Fibroblast of peridontal ligament (primary cell): ENCODE data around the gene PKD2L1.

Experiments
- DNase-seq: peaks from one replicate; pipeline ENCODE4 v3.0.0-alpha.2; 2010; ENCODE audit errors: extremely low read depth

PKD2L1 gene

DNA sequence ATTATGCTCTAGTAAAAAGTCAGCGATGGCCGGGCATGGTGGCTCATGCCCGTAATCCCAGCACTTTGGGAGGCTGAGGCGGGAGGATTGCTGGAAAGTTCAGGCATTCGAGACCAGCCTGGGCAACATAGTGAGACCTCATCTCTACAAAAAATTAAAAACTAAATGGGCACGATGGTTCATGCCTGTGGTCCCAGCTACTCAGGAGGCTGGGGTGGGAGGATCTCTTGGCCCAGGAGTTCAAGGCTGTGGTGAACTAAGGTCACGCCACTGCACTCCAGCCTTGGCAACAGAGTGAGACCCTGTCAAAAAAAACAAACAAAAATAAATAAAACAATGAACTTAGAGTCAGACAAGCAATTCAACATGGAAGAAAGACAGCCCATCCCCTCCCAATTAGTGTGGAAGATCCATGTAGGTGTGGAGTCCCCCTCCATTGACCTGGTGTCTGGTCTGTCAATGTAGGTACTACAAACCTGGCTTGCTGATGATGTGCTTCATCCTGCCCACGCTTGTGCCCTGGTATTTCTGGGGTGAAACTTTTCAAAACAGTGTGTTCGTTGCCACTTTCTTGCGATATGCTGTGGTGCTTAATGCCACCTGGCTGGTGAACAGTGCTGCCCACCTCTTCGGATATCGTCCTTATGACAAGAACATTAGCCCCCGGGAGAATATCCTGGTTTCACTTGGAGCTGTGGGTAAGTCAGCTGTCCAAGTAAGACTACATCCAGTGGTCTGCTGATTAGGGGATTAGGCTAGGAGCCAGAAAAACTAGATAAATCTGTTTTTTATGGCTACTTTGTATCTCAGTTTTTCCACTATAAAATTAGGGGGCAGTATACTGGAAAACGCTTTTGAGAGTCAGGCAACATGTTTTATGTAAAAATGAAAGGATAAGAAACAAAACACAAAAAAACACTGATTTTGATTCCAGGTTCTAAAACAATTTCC, 26.3 kb upstream of the PKD2L1 start:
- no peak for DNase-seq

DNA sequence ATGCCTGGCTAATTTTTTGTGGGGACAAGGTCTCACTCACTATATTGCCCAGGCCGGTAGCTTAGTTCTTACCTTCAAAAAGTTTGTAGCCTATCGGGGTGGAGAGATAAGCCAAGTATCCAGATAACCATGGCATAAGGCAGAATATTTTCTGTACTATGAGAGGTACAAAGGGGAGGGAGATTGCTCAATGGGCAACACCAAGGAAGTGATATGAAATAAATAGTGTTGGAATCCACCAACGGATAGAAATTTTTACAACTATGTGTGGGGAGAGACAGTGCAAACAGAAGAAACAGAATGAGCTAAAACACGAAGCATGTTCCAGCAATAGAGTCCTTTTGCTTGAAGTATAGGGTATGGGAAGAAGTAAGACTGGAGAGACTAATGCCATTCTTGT, 25.1 kb upstream of the PKD2L1 start:
- no peak for DNase-seq

DNA sequence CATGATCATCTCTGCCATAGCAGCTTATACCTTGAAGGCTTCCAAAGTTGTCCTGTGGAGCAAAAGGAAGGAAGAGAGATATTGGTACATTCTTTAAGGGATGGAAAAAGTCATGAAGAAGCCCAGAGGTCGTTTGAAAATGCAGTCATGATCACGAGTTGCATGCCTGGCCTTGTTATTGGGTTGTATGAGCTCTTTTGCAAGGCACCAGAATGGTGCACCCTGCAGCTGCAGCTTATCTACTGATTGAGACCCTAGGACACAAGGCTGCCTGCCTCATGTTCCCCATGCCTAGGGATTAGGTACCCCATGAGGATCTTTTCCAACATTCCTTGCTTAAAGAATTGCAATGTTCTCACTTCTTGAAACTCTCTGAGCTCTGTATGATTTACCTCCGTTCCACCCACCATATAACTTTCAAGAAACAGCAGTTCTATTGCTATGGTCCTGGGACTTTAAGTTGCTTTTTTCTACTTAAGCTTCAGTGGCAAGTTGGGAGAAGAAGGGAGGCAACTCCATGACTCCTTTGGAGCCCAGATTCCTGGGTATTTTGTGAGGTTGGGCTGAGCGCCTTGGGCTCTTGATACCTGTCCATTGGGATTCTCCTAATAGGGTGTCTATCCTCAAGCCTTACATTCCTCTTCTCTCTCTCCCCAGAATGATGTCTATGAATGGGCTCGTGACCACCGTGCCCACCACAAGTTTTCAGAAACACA, 23.9 kb upstream of the PKD2L1 start:
- no peak for DNase-seq

DNA sequence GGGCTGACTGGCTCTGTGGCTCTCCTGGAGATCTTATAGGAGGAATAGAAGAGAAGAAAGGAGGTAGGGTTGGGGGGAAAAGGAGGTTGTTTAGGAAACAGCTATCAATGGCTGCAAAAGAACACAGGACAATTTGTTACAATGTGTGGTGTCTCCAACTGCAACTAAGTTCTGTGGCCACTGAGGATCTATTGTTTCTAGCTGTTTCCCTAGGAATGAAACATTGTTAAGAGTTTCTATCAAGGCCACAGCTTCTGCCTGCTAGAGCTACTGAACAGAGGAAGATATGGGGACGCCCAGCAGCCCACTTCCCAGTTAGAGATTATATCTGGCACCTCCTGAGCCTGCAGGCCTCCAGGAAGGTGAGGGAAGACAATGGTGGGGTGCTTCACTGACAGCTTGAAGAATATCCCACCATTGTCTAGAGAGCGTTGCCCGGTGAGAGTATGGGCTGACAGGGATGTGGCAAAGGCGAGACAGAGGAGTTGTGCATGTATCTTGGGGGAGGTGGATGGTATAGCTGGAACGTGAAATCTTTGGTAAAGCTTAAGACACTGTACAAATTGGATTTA, 21.0 kb upstream of the PKD2L1 start:
- no peak for DNase-seq

DNA sequence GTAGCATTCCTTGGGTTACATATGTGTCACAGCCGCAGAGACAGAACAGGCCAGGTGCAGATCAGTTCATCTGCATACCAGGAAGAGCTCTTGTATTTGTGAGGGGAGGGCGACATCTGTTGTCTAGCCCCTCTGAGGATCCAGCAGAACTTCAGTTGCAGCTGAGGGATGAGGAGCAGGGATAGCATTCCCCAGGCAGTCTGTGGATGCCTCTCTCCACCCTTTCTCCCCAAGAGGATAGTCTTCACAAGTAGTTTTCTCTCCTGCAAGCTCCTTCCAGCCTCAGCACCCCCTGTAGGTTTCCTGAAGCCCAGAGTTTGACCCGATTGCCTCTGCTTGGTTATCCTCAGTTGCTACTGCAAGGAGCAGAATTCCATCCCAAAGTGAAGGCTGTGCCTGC, 19.6 kb upstream of the PKD2L1 start:
- DNase-seq: no peak

DNA sequence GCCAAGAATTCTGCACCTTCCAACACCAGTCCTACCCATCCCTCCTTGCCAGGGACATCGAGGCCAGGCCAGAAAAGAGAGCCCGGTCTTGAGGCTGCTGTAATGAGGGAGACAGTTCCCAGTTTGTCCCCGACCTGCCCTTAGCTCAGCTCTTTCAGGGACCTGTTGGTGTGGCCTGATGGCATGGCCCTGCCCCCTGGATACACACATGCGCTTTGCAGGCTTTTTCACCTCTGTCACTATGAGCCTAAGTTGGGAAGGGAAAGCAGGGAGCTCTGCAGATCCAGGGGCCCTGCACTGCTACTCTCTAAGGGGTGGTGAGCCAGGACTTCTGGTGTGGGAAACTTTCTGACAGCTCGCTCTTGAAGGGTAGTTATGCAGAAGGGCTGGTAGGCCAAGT, 19.1 kb upstream of the PKD2L1 start:
- DNase-seq: no peak

DNA sequence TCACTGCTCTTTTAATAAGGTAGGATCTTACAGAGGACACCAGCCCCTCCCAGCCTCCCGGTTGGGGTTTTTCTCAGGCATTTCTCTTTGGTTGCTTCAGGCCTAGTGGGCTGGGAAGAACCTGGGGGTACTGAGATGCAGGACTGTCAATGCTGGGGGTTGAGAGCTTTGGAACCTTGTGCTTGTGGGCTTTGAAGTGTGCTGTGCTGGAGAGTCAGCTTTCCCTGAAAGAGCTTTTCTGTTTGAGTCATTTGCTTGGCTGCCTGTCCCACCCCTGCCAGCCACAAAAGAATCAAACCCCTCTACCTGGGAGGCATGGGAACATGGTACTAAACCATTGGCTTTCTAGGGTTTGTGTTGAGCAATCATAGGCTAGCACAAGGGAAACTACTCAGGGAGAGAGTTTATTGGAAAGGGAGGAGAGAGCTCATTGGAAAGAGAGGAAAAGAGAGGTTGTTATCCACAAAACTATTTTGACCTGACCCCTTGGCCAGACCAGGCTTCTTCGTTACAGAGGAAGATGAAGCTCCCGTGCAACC, 18.4 kb upstream of the PKD2L1 start:
- DNase-seq: no peak

DNA sequence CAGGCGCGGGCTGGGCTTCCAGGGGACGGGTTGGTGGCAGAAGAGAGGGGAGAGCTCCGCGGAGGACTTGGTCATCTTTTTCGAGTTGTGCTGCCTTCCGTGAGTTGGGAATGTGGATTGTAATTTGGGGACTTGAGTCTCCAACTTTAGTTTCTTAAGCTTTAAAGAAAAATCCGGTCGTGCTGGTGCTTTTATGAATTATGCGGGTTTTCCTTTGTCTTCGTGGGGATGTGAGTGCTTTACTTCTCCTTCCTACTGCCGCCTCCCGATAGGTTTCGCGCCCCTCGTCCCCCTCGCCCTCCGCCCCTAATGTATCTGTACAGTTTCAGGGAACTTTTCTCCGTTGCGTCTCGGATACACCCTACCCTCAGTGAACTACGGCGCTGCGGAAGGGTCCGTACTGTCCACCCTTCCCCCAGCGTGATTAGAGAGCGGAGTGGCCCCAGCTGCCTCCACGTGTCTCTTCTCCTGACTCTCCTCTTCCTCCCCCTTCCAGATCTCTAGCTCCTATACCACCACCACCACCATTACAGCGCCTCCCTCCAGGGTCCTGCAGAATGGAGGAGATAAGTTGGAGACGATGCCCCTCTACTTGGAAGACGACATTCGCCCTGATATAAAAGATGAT, 17.7 kb upstream of the PKD2L1 start:
- no peak for DNase-seq

DNA sequence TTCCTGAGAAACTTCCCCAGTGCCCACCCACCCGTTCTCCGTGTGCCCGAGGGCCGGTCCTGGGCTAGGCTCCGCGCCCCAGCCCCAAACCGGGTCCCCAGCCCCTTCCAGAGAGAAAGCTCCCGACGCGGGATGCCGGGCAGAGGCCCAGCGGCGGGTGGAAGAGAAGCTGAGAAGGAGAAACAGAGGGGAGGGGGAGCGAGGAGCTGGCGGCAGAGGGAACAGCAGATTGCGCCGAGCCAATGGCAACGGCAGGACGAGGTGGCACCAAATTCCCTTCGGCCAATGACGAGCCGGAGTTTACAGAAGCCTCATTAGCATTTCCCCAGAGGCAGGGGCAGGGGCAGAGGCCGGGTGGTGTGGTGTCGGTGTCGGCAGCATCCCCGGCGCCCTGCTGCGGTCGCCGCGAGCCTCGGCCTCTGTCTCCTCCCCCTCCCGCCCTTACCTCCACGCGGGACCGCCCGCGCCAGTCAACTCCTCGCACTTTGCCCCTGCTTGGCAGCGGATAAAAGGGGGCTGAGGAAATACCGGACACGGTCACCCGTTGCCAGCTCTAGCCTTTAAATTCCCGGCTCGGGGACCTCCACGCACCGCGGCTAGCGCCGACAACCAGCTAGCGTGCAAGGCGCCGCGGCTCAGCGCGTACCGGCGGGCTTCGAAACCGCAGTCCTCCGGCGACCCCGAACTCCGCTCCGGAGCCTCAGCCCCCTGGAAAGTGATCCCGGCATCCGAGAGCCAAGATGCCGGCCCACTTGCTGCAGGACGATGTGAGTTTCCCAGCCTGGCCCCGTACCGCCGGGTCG, 16.9 kb upstream of the PKD2L1 start, which contains the start of gene SCD:
Gene SCD, plus strand, starts transcription at position 469 of the 803 bp plus-strand sequence. Its CDS starts 272 bp downstream, at position 741.
- DNase-seq: peak; percentile 89

DNA sequence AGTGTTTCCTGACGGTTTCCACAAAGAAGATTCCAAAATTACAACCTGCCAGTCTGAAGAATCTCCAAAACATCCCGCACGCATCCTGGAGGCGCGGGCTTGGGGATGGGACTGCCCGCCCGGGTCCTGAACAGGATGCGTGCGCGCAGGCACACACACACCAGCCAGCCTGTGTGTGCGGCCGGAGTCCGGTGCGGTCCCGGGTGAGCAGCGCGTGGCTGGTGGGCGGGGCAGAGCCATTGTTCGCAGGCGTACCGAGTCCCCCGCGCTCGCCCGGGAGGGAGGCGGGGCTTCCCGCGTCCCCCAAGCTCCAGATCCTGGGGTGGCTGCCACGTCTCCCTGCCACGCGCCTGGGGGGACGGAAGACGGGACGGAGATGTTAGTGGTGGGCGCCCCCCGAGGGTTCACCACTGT, 16.3 kb upstream of the PKD2L1 start:
- DNase-seq: peak; percentile 51

DNA sequence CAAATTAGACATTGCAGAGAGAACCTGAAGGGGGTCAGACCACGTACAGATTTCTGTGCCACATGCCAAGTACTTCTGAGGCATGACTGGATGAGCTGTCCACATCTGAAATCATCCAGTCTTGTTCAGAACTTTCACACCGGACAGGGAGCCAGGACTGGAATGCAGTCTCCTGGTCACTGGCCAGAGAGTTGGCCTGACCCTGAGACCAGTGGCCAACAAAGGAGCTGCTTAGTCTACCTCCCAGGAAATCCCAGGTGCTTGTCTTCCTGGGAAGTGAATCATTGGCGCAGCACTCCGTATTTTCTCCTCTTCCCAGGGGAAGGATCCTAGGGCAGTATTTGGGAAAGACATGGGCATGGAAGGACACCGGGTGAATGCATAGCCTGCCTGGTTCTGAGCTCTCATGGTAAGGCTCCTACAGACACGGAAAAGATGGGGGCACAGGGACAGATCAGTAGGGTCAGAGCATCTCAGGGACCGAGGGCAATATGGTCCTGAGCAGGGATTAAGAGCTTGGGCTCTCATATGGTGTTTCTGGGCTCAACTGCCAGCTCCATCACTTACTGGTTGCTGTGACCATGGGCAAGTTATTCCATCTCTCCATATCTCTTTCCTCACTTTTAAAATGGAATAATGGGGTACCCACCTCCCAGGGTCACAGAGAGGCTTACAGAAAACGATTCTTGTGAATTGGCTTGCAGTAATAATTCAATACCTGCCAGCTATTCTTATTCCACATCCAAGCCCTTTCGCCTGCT, 15.7 kb upstream of the PKD2L1 start:
- peak; percentile 54 for DNase-seq

DNA sequence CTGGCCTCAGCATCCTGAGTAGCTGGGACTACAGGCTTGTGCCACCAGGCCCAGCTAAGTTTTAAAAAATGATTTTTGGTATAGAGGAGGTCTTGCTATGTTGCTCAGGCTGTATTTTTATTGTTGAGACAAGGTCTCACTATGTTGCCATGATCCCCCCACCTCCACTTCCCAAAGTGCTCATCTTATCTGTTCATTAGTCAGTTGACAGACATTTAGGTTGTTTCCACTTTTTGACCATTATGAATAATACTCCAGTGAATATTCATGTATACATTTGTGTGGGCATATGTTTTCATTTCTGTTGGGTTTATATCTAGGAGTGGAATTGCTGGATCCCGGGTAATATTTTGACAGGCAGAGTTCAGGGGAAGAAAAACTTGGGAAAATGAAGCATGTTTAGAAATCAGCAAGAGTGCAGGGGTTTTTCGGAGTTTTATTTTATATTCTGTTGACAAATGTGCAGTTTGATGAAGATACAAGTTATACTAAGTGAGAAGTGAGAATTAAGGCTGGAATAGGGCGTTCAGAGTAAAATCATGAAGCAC, 14.3 kb upstream of the PKD2L1 start:
- no peak for DNase-seq

DNA sequence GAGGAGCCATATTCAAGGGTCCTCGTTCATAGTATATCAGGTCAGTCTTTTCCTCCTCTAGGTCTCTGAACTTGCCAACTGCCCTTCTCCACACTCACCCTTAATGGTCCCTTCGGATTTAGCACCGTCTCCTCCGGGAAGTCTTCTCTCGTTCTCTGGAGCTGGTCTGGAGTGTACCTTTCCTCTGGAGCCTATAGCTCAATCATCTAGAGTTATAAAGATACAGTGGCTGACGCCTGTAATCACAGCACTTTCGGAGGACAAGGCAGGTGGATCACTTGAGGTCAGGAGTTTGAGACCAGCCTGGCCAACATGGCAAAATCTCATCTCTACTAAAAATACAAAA, 12.6 kb upstream of the PKD2L1 start:
- no peak for DNase-seq

DNA sequence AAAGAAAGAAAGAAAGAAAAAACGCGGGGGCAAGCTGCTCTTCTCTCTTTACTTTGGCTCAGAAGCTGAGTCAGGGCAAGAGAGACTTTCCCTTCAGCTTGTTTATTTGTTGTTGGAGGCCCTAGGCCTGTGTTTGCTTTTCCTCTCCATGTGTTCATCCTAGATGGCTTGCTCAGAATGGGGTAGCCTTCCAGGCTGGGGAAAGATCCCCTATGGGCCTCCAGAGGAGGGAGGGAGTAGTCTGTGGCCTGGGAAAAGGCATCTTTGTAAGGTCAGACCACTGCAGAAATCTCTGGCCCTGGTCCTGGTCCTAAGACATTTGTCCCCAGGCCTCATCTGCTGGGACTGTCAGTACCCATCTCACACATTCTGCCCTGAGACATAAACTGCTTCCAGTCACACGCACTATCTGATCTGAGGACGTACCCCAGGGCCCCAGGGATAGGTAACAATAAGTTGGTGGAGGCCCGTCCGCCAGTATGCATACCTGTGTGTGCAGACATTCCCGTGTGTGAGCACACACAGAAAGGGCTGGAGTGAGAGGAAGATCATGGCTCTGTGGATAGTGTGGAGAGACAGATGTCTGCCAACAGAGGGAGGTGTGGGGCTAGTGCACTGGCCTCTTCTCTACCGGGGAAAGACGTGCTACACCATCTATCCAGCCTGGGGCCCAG, 12.1 kb upstream of the PKD2L1 start:
- peak; percentile 51 for DNase-seq

DNA sequence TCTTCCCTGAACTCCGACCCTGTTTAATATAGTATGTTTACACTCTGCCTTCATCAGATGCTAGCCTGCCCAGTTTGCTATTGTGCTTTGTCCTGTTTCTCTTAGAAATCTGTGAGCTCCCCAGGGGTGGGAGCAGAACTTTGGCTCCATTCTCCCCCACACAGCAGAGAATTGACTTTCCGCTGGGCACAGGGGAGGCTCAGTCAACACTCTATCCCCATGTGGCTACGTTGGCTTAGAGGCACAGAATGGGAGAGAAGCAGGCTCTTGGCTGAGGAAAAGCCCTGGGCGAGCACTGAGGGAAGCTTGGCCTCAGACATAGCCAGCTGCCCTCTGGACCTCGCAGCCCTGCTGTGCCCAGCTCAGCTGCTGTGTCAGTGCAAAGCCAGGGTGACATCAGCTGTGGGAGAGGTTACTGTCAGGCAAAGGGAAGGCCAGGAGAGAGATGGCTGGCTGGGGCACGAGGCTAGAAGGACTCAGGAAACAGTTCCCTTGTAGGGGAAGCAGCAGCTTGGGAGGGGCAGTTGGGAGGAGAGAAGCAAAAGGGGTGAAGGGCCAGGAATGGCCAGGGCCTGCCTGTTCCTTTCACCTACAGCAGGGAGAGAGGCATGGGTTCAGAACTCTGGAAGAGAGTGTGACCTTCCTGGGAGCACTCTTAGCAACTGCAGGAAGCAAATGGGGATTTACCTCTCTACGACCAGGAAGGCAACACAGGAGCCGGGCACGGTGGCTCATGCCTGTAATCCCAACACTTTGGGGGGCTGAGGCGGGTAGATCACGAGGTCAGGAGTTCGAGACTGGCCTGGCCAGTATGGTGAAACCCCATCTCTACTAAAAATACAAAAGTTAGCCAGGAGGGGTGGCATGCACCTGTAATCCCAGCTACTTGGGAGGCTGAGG, 11.2 kb upstream of the PKD2L1 start:
- no peak for DNase-seq

DNA sequence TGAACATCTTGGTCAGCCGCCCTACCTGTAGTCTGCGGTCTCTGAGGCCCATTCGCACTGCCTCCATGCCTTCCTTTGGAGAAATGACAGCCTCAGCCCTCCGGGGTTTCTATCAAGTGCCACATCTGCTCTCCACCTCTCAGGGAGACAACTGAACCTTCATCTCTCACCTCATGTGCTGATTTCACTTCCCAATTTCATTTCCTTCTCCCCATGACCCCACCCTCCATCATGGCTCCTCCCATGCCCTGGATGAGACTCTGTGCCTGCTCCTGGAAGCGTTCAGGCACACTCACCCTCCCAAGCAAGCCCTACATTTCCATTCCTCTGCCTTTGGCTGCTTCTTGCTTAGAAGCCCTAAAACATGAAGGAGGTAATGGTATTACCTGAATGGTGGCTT, 9.2 kb upstream of the PKD2L1 start:
- no peak for DNase-seq

DNA sequence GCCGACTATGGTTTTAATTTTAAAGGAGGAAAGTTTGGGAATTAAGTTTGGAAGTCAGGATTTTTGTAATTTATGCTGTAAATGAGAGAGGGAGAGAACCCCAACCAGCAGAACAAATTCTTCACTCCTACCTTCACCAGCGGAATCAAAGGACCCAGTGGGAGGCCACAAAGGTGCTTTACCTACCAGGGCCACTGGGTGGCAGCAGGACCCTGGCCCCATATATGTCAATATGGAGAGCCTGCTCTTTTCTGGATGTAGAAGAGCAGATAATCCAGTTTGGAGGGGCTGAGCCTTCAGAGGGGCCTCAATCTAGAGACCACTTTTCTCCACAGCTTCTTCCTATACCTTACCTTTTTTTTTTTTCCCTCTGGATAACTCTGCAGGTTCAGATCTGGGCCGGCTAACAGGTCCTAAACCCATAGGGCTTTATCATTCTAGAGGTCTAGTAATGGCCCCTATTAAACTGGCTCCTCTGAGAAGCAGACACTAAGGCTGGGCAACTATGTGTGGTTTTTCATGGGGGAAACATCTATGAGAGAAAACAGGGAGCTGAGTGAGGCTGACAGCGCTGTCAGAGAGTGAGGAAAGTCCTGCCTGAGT, 8.5 kb upstream of the PKD2L1 start:
- peak; percentile 60 for DNase-seq

DNA sequence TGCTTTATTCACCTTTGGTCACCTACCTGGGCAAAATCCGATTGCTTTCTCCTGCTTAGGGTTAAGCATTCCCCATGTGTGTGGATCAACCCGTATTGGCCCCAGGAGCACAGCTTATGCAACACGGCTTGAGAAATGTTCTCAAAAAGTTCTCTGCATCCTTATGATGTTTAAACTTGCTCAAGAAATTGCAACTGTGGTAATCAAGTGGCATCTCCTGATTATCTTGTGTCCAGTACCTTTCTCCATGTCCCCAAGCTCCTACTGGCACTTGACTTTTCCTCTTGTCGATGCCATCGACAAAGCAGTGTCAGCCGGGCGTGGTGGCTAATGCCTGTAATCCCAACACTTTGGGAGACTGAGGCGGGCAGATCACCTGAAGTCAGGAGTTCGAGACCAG, 4.7 kb upstream of the PKD2L1 start:
- no peak for DNase-seq
